Effector CD8-positive, alpha-beta T cell (primary cell): ENCODE measurements around the gene PDLIM3.
"Not testable (repeated sequence)": the region's sequence is repeated elsewhere in the genome, so short reads cannot be mapped to it uniquely, and the experiment has no call there.

Experiments used
- DNase-seq: peaks from one replicate; lab custom pipeline; 2025; lab: John Stamatoyannopoulos, UW

Gene PDLIM3

DNA sequence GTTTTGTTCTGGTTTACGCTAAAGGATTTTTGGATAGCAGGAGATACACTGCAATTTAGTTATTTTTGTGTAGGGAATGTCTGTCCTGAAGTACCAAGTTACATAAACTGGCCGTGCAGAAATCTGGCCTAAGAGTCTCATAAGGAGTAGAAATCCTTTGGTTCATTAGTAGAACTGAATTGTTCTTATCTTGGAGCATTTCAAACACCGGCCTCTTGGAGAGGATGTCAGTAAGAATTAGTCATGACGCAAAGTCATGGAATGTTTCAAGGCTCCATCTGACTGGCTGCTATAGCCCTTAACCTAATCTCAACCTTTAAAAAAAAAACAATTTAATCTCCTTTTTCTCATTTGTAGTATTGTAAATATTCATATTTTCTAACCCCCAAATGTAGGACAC is 15.2 kb downstream of the PDLIM3 start:
- DNase-seq, result no peak

DNA sequence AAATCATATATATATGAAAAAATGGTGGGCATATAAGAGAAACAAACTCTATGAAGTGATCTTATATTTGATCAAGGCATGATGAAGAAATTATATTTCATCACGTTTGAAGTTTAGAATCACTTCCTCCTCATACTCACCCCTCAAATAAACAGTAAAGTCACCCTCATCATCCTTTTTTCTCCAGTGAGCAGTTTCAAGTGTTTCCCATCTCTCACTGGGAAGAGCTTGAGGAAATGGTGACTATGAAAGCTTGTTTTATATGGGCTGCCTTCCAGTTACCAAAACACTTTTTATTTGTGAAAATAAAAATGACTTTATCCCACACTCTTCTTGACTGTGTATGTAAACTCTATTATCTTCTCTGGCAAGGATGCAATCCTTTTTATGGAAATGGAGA is 16.8 kb downstream of the PDLIM3 start:
- DNase-seq, result no peak

DNA sequence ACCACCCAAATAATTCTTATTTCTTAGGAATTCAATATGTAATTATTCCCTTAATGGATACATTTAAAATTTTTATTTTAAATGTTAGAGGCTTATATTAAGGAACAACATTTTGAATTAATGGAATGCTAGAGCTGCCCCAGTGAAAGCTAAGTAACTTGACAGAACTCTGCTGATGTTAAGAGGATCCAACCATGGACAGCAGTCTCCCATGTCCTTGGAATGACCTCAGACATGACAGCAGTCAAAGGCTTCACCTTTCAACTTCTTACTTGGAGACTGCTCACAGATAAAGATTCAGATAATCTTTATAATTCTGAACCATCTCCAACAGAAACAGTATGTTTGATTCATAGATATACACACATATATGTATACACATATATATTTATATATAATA is 17.2 kb downstream of the PDLIM3 start:
- no peak for DNase-seq

DNA sequence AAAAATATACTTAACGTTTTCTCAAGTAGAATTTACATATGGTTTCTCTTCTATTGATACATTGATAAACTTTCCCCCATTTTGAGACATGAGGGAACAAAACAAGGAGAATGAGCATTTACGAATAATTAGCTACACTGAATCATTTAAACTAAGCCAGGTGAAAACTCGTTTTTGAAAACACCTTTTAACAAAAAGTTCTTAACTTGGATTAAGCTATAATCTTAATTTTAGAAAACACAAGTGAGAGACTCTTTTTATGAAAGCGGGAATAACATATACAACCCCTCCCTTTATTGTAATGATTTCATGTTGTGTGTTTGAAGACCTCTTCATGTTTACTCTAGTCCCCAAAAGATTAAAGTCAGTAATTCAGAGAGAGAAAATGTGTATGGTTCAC is 20.1 kb downstream of the PDLIM3 start:
- DNase-seq, result no peak

DNA sequence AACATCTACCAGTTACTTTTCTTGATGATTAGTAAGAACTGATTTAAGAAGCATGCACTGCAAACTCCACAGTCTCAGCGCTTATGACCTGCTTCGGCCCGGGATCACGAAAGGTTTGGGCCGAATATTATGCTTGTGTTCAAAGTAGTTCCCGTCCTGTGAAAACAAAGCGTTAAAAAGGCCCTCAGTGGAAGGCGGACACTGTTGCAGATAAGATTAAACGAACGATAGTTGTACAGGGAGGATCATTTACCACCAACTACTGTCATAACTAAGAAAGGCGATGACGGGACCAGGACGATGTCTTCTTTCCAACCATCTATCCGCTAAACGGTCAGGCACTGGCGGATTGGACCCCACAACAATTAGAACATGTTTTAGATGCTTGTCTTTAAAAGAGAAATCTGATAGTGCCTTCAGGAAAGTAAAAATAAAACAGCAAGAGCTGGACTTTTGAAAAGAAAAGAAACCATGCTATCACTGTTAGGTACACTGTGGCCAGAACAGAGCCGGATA is 21.1 kb downstream of the PDLIM3 start:
- DNase-seq, result no peak

DNA sequence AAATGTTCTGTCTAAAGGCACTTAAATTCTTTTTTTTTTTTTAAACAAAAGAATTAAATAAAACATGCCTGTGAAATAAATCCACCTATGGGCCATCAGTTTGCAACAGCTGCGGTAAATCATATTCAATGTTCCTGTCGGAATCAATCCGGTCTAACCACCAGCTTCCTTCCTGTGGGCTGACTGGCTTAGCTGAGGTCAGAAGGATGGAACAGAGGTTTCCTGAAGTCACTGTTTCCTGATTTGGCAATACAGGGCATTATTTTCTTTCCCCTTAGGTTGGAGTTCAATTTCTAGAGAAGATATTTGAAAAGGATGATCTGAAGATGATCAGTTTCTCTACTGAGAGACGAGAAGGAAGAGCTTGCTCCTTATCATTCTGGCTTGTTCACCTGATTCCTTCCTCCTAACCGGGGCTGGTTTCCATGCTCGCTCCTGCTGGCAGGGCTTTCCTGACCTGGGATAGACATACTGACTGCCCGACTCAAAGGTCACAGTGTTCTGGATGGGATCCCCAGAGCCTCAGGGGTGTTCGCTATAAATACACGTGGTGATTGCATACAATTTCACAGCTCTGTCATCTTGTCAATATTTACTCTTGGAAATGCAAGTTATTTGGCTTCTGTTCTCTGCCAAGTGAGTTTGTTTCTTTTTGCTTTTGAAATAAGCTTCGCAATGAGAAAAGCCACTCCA is 21.7 kb downstream of the PDLIM3 start:
- DNase-seq, result no peak

DNA sequence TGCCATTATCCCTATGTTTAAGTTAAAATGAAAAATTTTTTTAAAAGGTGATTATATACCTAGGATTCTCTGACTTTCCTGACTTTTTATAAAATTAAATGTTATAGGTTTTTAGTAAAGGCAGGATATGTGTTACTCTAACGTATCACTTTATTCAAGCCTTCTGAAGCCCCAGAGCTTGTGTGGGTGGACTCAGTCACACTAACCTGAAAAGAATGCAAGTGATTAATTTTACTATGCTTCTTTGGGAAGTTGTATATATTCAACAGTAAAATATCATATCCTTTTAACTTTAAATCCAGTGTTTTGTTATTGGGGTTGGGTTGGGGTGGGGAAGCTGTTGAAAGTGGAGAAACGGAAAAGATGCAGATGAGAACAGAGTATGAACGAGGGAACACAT is 22.8 kb downstream of the PDLIM3 start:
- DNase-seq, result no peak

DNA sequence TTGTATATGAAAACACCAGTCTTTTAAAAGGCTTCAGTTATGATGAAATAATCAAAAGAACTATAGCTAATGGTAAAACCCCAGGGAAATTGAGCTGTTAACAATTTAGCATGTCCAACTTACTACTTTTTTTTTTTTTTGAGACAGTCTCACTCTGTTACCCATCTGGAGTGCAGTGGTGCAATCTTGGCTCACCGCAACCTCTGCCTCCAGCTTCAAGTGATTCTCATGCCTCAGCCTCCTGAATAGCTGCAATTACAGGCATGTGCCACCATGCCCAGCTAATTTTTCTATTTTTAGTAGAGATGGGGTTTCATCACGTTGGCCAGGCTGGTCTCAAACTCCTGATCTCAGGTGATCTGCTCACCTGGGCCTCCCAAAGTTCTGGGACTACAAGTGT is 24.1 kb downstream of the PDLIM3 start:
- DNase-seq, result not testable (repeated sequence)

DNA sequence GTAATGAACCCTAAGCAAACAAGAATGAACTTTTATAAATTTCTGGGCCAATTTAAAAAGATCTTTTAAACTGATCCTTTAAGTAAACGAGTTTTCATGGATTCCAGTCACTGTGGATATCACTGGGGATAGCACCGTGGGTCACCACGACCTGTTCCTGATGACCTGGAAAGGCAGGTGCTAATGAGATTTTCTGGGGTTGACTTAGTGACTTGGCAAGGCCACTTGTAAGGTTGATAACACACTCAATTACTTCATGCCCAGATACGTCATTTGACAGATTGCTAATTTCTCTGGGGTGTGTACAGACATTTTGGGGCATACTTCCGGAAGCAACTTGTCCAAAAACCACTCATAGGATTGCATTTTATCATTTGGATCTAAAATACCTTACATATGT is 24.5 kb downstream of the PDLIM3 start:
- no peak for DNase-seq

DNA sequence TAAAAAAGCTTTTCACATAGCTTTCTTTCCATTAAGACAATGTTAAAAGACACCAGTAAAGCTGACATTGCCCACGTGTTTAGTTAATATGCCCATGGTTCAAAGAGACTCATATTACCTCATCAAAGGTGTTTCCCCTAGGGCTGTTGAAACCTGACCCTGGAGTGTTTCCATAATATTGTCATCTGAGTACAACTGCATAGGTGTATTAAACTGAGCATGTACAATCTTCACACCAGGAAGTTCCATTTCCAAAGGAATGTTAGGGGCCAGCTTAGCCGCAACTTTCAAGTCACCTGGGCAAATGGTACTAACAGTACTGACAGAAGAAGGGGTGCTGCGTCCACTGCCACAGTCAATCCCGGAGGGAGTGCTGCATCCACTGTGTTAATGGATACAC is 27.1 kb downstream of the PDLIM3 start:
- no peak for DNase-seq

DNA sequence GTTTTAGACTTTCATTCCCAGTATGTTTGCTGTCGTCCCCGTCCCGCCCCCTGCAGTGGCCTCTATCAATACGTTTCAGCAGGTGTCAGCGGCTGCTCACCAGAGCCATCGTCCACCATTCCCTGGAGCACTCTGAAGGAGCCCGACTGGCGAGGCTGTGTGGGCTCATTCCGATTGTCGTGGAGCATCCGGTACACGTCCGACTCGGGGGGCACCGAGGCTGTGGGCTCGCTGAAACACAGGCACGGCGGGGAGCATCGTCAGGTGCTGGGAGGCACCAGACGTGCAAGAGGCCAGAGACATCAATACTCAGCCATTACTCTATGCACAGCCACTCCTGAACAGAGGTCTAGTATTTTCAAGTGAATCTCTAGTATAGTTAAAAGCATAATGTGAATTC is 28.9 kb downstream of the PDLIM3 start:
- no peak for DNase-seq

DNA sequence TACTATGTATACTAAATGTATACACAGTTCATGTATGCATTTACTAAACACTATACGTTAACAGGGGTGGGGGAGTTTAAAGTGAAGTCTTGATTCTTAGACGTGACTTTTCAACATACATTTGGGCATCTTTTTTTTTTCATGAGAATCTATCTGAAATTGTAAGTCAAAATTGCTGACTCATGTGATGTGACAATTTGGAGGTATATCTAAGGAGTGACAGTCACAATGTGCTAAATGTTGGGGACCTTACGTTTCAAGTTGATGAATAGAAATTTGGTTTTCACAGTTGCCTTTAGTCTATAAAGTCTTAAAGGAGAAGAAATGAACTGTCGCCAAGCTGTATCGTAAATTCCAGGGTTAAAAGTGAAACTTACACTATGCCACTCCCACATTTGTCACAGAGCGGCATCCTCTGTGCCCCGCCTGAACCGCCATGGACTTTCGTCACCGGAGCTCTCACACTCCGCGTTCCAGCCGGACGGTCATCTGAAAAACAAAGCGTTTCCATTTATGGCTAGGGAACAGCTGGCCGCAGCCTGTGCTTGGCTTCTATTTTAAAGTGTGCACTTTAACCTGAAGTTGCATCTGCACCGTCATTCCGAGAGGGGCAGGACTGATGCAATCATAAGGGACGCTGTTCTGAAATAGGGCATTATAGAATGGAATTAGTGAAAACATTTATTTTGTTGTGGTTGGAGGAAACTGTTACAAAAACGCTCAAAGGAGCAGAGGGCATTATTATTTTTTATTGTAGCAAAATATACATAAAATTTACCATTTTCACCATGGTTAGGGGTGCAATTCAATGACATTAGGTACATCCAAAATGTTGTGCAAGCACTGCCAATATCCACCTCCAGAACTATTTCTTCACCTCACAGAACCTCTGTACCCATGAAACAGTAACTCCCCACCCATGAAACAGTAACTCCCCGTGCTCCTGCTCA is 30.9 kb downstream of the PDLIM3 start:
- DNase-seq, result no peak

DNA sequence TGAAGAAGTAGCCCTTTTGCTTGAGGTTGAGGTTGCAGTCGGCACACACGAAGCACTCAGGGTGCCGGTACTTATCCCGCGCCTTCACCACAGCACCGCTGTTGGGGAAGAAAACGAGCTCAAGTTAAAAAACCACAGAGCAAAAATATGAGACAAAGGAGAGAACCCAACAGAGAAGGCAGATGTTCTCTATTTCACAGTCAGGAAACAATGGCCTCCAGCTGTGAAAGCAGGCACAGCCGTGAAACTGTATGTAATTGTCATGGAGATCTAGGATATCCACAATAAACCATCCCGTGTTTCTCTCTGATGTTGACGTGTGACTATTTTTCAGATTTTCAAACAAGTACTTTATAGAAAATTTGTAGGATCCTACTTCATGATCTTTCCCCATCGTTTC is 32.9 kb downstream of the PDLIM3 start:
- no peak for DNase-seq

DNA sequence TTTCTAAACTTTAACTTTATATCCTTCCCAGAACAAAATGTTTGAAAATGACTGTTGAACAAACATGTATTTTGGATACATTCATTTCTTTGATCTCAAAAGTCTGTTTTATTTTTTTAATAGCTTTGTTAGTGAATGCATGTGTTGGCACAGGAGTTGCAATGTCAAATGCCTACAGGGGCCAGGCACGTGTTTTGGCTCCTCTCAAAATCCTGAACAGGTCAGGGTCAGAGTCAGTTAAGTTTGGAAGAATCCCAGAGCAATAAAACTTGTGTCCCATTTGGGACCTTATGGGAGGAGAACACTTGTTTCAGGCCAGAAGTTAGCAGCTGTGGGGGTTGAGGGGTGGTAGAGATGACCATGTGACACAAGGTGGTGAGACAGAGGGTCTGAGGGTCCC is 34.7 kb downstream of the PDLIM3 start:
- DNase-seq, result no peak

DNA sequence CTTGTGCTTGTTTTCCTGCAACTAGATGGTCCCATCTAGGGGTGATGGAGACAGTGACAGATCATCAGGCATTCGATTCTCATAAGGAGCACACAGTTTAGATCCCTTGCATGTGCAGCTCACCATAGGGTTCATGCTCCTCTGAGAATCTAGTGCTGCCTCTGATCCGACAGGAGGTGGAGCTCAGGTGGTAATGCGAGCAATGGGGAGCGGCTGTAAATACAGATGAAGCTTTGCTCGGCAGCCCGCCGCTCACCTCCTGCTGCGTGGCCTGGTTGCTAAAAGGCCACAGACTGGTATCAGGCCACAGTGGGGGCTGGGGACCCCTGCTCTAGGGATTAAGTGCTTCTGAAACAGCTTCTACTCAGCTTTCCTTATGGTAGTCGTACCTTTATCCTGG is 35.3 kb downstream of the PDLIM3 start:
- no peak for DNase-seq

DNA sequence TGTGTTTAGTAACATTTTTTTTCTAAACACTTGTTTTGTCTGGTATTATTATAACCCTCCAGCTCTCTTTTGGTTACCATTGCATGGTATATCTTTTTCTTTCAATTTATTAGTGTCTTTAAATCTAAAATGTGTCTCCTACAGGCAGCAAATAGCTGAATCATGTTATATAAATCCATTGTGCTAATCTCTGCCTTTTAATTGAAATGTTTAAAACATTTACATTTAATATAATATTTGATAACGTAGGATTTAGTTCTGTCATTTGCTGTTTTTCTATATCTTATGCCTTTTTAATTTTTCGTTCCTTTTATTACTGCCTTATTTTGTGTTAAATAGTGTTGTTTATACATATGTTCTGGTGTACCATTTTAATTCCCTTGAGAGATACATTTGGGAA is 46.7 kb downstream of the PDLIM3 start:
- no peak for DNase-seq

DNA sequence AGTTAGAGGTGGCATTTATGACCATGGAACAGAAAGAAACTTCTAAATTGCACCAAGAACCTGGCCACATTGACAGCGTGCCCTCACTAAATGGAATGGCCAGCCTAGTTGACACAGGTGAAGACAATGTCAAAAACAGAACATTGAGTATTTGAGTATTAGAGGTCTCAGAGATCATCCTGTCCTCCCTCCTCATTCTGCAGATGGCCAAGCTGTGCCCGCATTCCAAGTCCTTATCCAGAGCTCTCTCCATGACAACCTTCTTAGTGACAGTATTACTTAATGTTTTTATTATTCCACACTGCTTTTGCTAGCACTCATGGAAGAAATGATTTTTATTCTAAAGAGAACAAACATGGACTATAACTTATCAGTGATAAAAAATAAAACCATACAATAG is 53.9 kb downstream of the PDLIM3 start:
- DNase-seq, result no peak

DNA sequence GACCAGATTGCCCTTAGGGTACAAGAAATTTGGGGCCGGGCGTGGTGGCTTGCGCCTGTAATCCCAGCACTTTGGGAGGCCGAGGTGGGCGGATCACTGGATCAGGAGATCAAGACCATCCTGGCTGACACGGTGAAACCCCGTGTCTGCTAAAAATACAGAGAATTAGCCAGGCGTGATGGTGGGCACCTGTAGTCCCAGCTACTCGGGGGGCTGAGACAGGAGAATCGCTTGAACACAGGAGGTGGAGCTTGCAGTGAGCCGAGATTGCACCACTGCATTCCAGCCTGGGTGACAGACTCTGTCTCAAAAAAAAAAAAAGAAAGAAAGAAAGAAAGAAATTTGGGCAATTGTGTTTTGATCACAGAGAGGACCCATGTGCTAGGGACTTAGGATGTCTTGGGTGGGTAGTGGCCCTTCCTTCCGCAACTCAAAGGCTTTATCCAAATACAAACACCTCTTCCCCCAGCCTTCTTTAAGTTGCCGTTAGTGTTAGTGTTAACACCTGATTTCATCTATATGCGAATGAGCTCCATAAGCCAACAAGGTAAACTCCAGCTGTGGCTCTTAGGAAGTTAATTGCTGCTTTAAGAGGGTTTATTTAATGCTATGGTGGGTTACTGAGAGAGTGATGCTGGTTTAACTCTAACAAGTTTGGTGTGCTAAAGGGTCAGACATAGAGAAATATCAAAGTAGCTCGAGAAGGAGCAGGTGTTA is 55.1 kb downstream of the PDLIM3 start:
- no peak for DNase-seq

DNA sequence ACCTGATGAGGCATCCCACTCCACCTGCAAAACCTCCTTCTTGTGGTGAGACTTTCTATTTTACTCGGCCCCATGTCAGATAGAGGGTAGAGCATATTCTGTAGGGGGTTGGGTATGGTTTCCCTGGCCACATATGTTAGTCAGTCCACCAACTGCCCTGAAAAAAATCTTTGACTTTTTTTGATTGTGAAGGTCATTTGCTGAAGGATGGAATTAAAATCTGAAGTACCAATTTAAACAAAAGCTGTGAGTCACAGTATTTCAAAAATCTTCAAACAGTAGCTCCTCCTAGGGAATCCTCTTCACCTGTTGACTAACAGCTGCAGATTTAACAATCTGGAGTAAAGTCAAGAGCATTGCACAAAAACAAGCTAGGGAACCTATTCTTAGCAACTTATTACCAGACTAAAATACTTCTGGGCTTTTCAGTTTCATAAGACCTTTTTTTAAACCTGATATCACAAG is 55.8 kb downstream of the PDLIM3 start:
- no peak for DNase-seq

DNA sequence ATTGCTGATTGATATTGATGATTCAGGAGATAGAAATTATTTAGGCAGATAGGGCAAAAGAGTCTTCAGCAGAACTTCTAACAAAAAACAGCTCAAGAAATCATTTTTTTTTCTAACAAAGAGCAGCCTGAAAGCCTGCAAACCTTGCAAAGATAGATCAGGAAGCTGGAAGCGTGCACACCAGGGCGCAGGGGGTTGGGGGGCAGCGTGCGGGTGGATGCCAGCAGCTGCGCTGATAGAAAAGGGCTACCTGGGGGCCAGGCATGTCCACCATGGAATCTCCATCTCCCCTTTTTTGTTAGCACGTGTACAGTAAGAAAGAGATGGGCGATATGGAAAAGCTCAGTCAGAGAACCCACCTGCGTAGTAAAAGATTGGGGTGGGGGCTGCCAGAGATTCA is 62.1 kb downstream of the PDLIM3 start:
- no peak for DNase-seq

DNA sequence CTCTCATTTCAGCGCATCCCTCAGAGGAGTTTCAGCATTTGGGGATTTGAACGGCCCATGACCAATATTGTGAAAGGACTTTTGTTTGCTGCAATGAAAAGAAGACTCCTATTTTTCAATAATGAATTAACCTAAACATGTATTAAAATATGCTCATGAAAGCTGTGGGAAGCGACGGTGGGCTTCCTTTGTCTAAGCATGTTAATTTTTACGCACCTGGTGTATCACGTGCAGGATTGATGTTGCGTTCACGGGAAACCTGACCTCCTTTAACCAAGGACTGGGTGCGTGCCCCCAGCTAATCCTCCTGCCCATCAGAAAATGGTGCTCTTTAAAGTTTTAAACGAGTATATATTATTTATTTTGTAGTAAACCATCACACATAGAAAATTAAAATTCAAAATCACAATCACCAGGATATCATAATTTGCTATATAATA is 63.2 kb downstream of the PDLIM3 start:
- DNase-seq, result no peak
